NCI-H82 (cell line): ENCODE data around the gene TELO2.

ENCODE experiments used
- DNase-seq: peaks from one replicate; lab custom pipeline; 2025; lab: John Stamatoyannopoulos, UW

TELO2 gene

GRCh38 chr16:1519831-1520230 lies 26.7 kb downstream of the TELO2 start:
- no peak for DNase-seq

GRCh38 chr16:1520461-1520860 lies 27.3 kb downstream of the TELO2 start:
- no peak for DNase-seq

- DNase-seq: no peak
Measured at GRCh38 chr16:1523581-1524245, 30.6 kb downstream of the TELO2 start.

GRCh38 chr16:1524366-1524765 lies 31.2 kb downstream of the TELO2 start:
- DNase-seq: no peak

- DNase-seq: no peak
Measured at GRCh38 chr16:1525871-1526607, 32.9 kb downstream of the TELO2 start.

GRCh38 chr16:1526608-1527555 lies 33.7 kb downstream of the TELO2 start:
- DNase-seq: no peak

GRCh38 chr16:1527836-1528811 lies 35.0 kb downstream of the TELO2 start:
- no peak for DNase-seq

GRCh38 chr16:1528921-1529537 lies 35.9 kb downstream of the TELO2 start:
- no peak for DNase-seq

- no peak for DNase-seq
Measured at GRCh38 chr16:1530349-1530882, 37.3 kb downstream of the TELO2 start.

- no peak for DNase-seq
Measured at GRCh38 chr16:1530883-1531637, 37.9 kb downstream of the TELO2 start.

GRCh38 chr16:1531638-1531910 lies 38.4 kb downstream of the TELO2 start:
- no peak for DNase-seq

GRCh38 chr16:1532081-1532760 lies 39.1 kb downstream of the TELO2 start:
- no peak for DNase-seq

GRCh38 chr16:1532771-1533170 lies 39.6 kb downstream of the TELO2 start:
- DNase-seq: no peak

- no peak for DNase-seq
Measured at GRCh38 chr16:1533443-1533951, 40.3 kb downstream of the TELO2 start, which contains the start of gene TMEM204. TMEM204 (plus strand) TSS chr16:1533666; CDS start chr16:1534276, 610 bp downstream.

- DNase-seq: no peak
Measured at GRCh38 chr16:1534021-1535020, 41.2 kb downstream of the TELO2 start.

GRCh38 chr16:1535391-1536291 lies 42.5 kb downstream of the TELO2 start:
- DNase-seq: no peak

GRCh38 chr16:1536601-1537000 lies 43.4 kb downstream of the TELO2 start:
- DNase-seq: no peak
